Fibroblast of pulmonary artery (primary cell): ENCODE results near the gene HDGFL1.

ENCODE experiments used
- DNase-seq: peaks from one replicate; pipeline ENCODE4 v3.0.0-alpha.2; 2010; ENCODE audit warnings: low read depth
- H3K4me3 ChIP-seq: replicated peaks from 2 replicates; pipeline ENCODE4 v1.5.1; 2011; ENCODE audit warnings: low read depth, mild to moderate bottlenecking, control low read depth, low read length, moderate library complexity
- CTCF ChIP-seq: IDR thresholded peaks from 2 replicates; pipeline ENCODE4 v1.5.1; 2011; ENCODE audit warnings: mild to moderate bottlenecking, control low read depth, low read length, inconsistent platforms; ENCODE audit errors: missing control alignments

The HDGFL1 gene

GRCh38 chr6:22545051-22545450, 24.3 kb upstream of the HDGFL1 start:
- TF ChIP-seq CTCF: no peak
- no peak overlapping the region for H3K4me3 ChIP-seq
- DNase-seq: no peak

- DNase-seq: no peak
- H3K4me3 ChIP-seq: no peak overlapping the region
- TF ChIP-seq CTCF: no peak
Observed at GRCh38 chr6:22546236-22546635, 23.1 kb upstream of the HDGFL1 start.

GRCh38 chr6:22550971-22551670, 18.2 kb upstream of the HDGFL1 start:
- DNase-seq: no peak
- no peak for TF ChIP-seq CTCF
- no peak overlapping the region for H3K4me3 ChIP-seq

GRCh38 chr6:22556266-22556665, 13.1 kb upstream of the HDGFL1 start:
- TF ChIP-seq CTCF: no peak
- H3K4me3 ChIP-seq: no peak overlapping the region
- DNase-seq: no peak

GRCh38 chr6:22557007-22557406, 12.4 kb upstream of the HDGFL1 start:
- DNase-seq: no peak
- TF ChIP-seq CTCF: no peak
- no peak overlapping the region for H3K4me3 ChIP-seq

GRCh38 chr6:22558288-22558882, 11.0 kb upstream of the HDGFL1 start:
- DNase-seq: no peak
- H3K4me3 ChIP-seq: no peak overlapping the region
- no peak for TF ChIP-seq CTCF

- TF ChIP-seq CTCF: no peak
- H3K4me3 ChIP-seq: no peak overlapping the region
- DNase-seq: no peak
Observed at GRCh38 chr6:22568854-22569253, 512 bp upstream of the HDGFL1 start.
